Activated T-helper 1 cell treated with anti-CD3 and anti-CD28 coated beads, Interleukin-12 subunit alpha, Interleukin-12 subunit beta, Interleukin-2, Interleukin-4 antibody, amounts not matched to agents 30 ng/mL and 10 ng/mL and 1 ng/mL, durations not matched to agents 14 hours and 24 hours and 36 hours (primary cell): ENCODE data around the gene CYP4V2. TPM values are rescaled to one million over a fixed set of nuclear protein-coding genes. Genes with fewer than 3 reads are reported as not detected.
A peak's percentile ranks its signal among the peaks of the same experiment; 100 is the strongest.

Experiments
- DNase-seq: peaks from one replicate; pipeline ENCODE4 v3.0.0; 2021; ENCODE audit warnings: low spot score
- H3K27ac Mint-ChIP-seq: one replicate; pipeline ENCODE4 v1.8.0; 2021; ENCODE audit warnings: mild to moderate bottlenecking, mixed read lengths
- H3K27me3 Mint-ChIP-seq: one replicate; pipeline ENCODE4 v1.8.0; 2022; ENCODE audit warnings: mild to moderate bottlenecking, moderate library complexity, mixed read lengths; ENCODE audit not compliant: insufficient read depth
- H3K36me3 Mint-ChIP-seq: one replicate; pipeline ENCODE4 v1.8.0; 2021; ENCODE audit warnings: low read depth, mixed read lengths
- H3K4me1 Mint-ChIP-seq: one replicate; pipeline ENCODE4 v1.8.0; 2021; ENCODE audit warnings: low read depth, mixed read lengths
- H3K4me3 Mint-ChIP-seq: one replicate; pipeline ENCODE4 v1.8.0; 2021; ENCODE audit warnings: mild to moderate bottlenecking, moderate library complexity, mixed read lengths
- H3K9me3 Mint-ChIP-seq: one replicate; pipeline ENCODE4 v1.8.0; 2021; ENCODE audit warnings: mixed read lengths
- intact Hi-C: fragments of 100-400 bp; cut with micrococcal nuclease; formaldehyde crosslinking; loops from one replicate; pipeline ENCODE4 v1.15.1; 2024
- total RNA-seq: library from RNA; stranded (reverse); gene quantifications from 2 replicates; pipeline ENCODE4 v1.2.3, GENCODE V29; 2022

Gene CYP4V2
- total RNA-seq, 1 donor from 2014 or later: 8.3 TPM

- intact Hi-C loops: no loop called here
- H3K27ac Mint-ChIP-seq: no peak overlapping the region
- peaks cover 12% of the 10 kb centered on the region for H3K4me1 Mint-ChIP-seq
- no peak overlapping the region for H3K4me3 Mint-ChIP-seq
- peaks cover 14% of the 10 kb centered on the region for H3K36me3 Mint-ChIP-seq
- no peaks in the 10 kb centered on the region for H3K9me3 Mint-ChIP-seq
- no peaks in the 10 kb centered on the region for H3K27me3 Mint-ChIP-seq
- DNase-seq: no peak
Observed at GRCh38 chr4:186196063-186196462, 4.7 kb downstream of the CYP4V2 start.

GRCh38 chr4:186200516-186200915 lies 9.1 kb downstream of the CYP4V2 start:
- H3K36me3 Mint-ChIP-seq: peaks cover 14% of the 10 kb centered on the region
- no peak for DNase-seq
- intact Hi-C loops: loop anchor here (1.0 kb wide), 1 partner anchor 8 kb away; no protein-coding TSS in a partner anchor
- no peaks in the 10 kb centered on the region for H3K9me3 Mint-ChIP-seq
- H3K4me1 Mint-ChIP-seq: peaks cover 6% of the 10 kb centered on the region
- H3K27me3 Mint-ChIP-seq: no peaks in the 10 kb centered on the region
- H3K4me3 Mint-ChIP-seq: no peak overlapping the region
- no peak overlapping the region for H3K27ac Mint-ChIP-seq

GRCh38 chr4:186201010-186201409 lies 9.6 kb downstream of the CYP4V2 start:
- Mint-ChIP-seq H3K9me3 (no peaks in the 10 kb centered on the region), H3K4me3 (no peak overlapping the region), H3K27me3 (no peaks in the 10 kb centered on the region), H3K4me1 (peaks cover 6% of the 10 kb centered on the region), H3K27ac (no peak overlapping the region), H3K36me3 (peaks cover 9% of the 10 kb centered on the region)
- no peak for DNase-seq
- intact Hi-C loops: no loop called here

GRCh38 chr4:186201535-186202230 lies 10.3 kb downstream of the CYP4V2 start:
- Mint-ChIP-seq H3K4me3 (no peak overlapping the region), H3K36me3 (peaks cover 5% of the 10 kb centered on the region), H3K27ac (no peak overlapping the region), H3K27me3 (no peaks in the 10 kb centered on the region), H3K4me1 (peaks cover 6% of the 10 kb centered on the region), H3K9me3 (no peaks in the 10 kb centered on the region)
- peak; percentile 18 for DNase-seq
- intact Hi-C loops: no loop called here

- intact Hi-C loops: no loop called here
- no peaks in the 10 kb centered on the region for H3K36me3 Mint-ChIP-seq
- no peaks in the 10 kb centered on the region for H3K27me3 Mint-ChIP-seq
- H3K27ac Mint-ChIP-seq: no peak overlapping the region
- H3K9me3 Mint-ChIP-seq: peaks cover under 1% of the 10 kb centered on the region
- no peak for DNase-seq
- no peak overlapping the region for H3K4me3 Mint-ChIP-seq
- peaks cover 6% of the 10 kb centered on the region for H3K4me1 Mint-ChIP-seq
Observed at GRCh38 chr4:186202490-186203140, 11.2 kb downstream of the CYP4V2 start.

GRCh38 chr4:186203406-186203805 lies 12.0 kb downstream of the CYP4V2 start:
- intact Hi-C loops: no loop called here
- Mint-ChIP-seq H3K27ac (no peak overlapping the region), H3K27me3 (no peaks in the 10 kb centered on the region), H3K4me3 (no peak overlapping the region), H3K36me3 (no peaks in the 10 kb centered on the region), H3K4me1 (peaks cover 6% of the 10 kb centered on the region), H3K9me3 (peaks cover 3% of the 10 kb centered on the region)
- DNase-seq: no peak

GRCh38 chr4:186204103-186204559 lies 12.8 kb downstream of the CYP4V2 start:
- Mint-ChIP-seq H3K36me3 (peaks cover 4% of the 10 kb centered on the region), H3K27me3 (no peaks in the 10 kb centered on the region), H3K4me1 (peaks cover 6% of the 10 kb centered on the region), H3K27ac (no peak overlapping the region), H3K4me3 (no peak overlapping the region), H3K9me3 (peaks cover 9% of the 10 kb centered on the region)
- intact Hi-C loops: no loop called here
- DNase-seq: no peak

- Mint-ChIP-seq H3K4me1 (peaks cover 6% of the 10 kb centered on the region), H3K27me3 (no peaks in the 10 kb centered on the region), H3K27ac (no peak overlapping the region), H3K36me3 (peaks cover 4% of the 10 kb centered on the region), H3K4me3 (no peak overlapping the region), H3K9me3 (peaks cover 9% of the 10 kb centered on the region)
- intact Hi-C loops: no loop called here
- no peak for DNase-seq
Observed at GRCh38 chr4:186204686-186205085, 13.3 kb downstream of the CYP4V2 start.

- H3K4me3 Mint-ChIP-seq: no peak overlapping the region
Observed at GRCh38 chr4:186205156-186205555, 13.8 kb downstream of the CYP4V2 start.

GRCh38 chr4:186216465-186217024 lies 25.2 kb downstream of the CYP4V2 start:
- Mint-ChIP-seq H3K4me1 (no peaks in the 10 kb centered on the region), H3K36me3 (no peaks in the 10 kb centered on the region), H3K4me3 (no peak overlapping the region), H3K27ac (no peak overlapping the region), H3K9me3 (no peaks in the 10 kb centered on the region), H3K27me3 (no peaks in the 10 kb centered on the region)
- DNase-seq: no peak
- intact Hi-C loops: no loop called here

More at GRCh38 chr4:186205156-186205555, 13.8 kb downstream of the CYP4V2 start:
- H3K9me3 Mint-ChIP-seq: peaks cover 9% of the 10 kb centered on the region
- peaks cover 6% of the 10 kb centered on the region for H3K36me3 Mint-ChIP-seq
- no peaks in the 10 kb centered on the region for H3K27me3 Mint-ChIP-seq
- no peak overlapping the region for H3K27ac Mint-ChIP-seq
- peaks cover 6% of the 10 kb centered on the region for H3K4me1 Mint-ChIP-seq
- no peak for DNase-seq
- intact Hi-C loops: no loop called here

GRCh38 chr4:186217733-186218293 lies 26.4 kb downstream of the CYP4V2 start:
- no peak overlapping the region for H3K4me3 Mint-ChIP-seq

GRCh38 chr4:186221624-186222023 lies 30.3 kb downstream of the CYP4V2 start:
- Mint-ChIP-seq H3K36me3 (no peaks in the 10 kb centered on the region), H3K9me3 (peaks cover 12% of the 10 kb centered on the region), H3K27me3 (no peaks in the 10 kb centered on the region), H3K27ac (no peak overlapping the region), H3K4me1 (no peaks in the 10 kb centered on the region), H3K4me3 (no peak overlapping the region)
- no peak for DNase-seq
- intact Hi-C loops: no loop called here

More at GRCh38 chr4:186217733-186218293, 26.4 kb downstream of the CYP4V2 start:
- H3K36me3 Mint-ChIP-seq: no peaks in the 10 kb centered on the region
- H3K4me1 Mint-ChIP-seq: no peaks in the 10 kb centered on the region
- no peak overlapping the region for H3K27ac Mint-ChIP-seq
- no peaks in the 10 kb centered on the region for H3K27me3 Mint-ChIP-seq
- intact Hi-C loops: no loop called here
- H3K9me3 Mint-ChIP-seq: no peaks in the 10 kb centered on the region
- no peak for DNase-seq

- no peak for DNase-seq
- Mint-ChIP-seq H3K4me3 (no peak overlapping the region), H3K4me1 (no peaks in the 10 kb centered on the region), H3K27ac (no peak overlapping the region), H3K27me3 (peaks cover 2% of the 10 kb centered on the region), H3K36me3 (peaks cover 3% of the 10 kb centered on the region), H3K9me3 (peaks cover 16% of the 10 kb centered on the region)
- intact Hi-C loops: no loop called here
Observed at GRCh38 chr4:186225848-186226247, 34.5 kb downstream of the CYP4V2 start.
